ENCODE measurements around the gene COX7B2. TPM values are rescaled to one million over a fixed set of nuclear protein-coding genes. Genes with fewer than 3 reads are reported as not detected.

COX7B2 gene
- total RNA-seq, 1 donor from 2014 or later, result not detected

DNA sequence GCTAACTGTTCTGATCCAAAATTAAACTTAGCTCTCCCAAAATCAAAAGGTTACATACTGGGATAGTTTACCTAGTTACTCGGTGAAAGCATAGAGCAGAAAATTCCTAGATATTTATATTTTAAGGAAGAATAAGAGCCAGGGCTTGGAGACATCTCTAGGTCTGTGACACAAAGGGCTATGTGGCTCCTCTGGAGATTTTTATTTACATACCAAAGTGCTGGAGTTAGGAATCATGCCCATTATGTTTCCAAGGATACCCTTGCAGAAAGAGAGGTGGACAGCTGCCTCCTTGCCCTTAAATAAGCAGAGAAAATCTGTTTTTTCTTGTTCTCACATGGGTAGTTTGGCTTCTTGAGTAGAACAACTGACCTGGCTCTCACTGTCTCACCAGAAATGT, 9.0 kb downstream of the COX7B2 start:
- DNase-seq, result no peak
- intact Hi-C loops (cut with micrococcal nuclease), result no loop called here
- ATAC-seq, result no peak

DNA sequence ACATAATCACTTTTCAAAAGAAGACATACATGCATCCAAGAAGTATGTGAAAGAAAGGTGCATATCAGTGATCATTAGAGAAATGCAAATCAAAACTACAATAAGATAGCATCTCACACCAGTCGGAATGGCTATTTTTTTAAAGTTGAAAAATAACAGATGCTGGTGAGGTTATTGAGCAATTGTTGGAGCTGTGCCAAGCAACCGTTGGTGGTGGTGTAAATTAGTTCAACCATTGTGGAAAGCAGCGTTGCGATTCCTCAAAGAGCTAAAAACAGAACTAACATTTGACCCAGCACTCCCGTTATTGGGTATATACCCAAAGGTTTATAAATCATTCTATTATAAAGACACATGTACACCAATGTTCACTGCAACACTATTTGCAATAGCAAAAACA, 14.2 kb downstream of the COX7B2 start:
- intact Hi-C loops (cut with micrococcal nuclease), result no loop called here
- ATAC-seq (no peak), DNase-seq (no peak)

DNA sequence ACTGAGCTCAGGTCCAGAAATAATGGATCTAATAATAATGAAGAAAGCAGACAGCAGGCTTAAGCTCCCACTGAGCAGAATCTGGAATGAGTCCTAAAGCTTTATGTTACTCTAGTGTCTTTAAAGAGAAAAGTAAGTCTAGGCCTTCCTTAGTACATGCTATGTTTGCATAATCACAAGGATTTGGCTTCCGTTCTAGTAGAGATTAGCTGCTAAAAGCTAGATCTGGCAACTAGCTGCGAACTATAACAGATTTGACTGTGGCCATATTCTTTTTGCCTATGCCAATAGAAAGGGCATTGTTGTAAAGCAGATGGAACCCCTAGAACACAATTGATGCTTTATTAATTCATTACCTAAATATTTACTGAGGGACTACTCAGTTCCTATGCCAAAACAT, 19.0 kb downstream of the COX7B2 start:
- ATAC-seq (no peak), DNase-seq (no peak)
- intact Hi-C loops (cut with micrococcal nuclease), result no loop called here

DNA sequence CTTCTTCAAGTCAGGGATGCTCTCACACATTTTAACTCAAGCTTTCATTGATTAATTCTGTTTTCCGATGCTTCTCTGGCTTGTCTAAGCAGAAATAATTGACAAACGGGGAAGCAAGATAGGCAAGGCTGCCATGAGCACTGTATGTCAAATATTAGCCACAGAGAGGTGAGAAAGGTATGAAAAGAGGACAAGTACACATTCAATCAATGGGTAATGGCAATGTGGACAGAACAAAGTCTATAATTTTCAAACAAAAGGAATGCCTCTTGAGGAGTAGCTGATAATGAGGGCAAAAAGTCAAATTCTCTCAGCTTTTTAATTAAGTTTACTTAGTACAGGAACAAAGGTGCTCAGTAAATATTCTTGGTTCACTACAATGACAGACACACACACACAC, 19.6 kb downstream of the COX7B2 start:
- intact Hi-C loops (cut with micrococcal nuclease), result no loop called here
- no peak for ATAC-seq
- DNase-seq, result no peak

DNA sequence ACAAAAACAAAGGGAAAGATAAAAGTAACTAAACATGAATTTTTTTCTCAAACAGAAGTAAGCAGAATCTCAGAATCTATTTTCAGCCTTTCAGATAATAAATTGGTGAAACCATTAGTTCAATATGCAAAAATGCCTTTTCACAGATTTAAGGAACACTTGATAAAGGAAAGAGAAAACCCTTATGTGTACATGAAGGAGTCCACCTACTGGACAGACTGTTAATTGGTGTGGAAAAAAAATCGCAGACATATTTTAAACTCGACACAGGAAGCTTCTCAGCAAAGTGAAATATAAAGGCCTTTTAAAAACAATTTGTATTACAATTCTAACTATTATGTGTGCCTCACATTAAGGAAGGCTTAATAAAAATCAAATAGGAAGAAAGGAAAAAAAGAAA, 22.3 kb downstream of the COX7B2 start:
- no peak for DNase-seq
- ATAC-seq, result no peak
- intact Hi-C loops (cut with micrococcal nuclease), result no loop called here

DNA sequence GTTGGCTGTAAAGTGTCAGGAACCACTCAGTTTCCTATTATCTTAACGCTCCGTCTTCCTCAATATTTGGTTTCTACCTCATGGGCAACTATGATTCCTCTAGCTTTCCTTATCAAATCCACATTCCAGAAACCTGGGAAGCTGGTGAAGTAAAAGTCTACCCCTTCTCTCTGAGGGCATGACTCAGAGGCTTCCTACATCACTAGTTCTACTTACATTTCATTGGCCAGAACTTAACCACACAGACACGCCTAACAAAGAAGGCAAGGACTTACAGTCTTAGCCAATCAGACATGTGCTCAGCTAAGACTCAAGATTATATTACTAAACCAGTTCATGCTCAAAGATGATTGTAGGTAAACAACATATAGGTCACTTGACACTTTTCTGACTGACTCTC, 30.4 kb downstream of the COX7B2 start:
- DNase-seq (no peak), ATAC-seq (no peak)
- intact Hi-C loops (cut with micrococcal nuclease), result no loop called here

DNA sequence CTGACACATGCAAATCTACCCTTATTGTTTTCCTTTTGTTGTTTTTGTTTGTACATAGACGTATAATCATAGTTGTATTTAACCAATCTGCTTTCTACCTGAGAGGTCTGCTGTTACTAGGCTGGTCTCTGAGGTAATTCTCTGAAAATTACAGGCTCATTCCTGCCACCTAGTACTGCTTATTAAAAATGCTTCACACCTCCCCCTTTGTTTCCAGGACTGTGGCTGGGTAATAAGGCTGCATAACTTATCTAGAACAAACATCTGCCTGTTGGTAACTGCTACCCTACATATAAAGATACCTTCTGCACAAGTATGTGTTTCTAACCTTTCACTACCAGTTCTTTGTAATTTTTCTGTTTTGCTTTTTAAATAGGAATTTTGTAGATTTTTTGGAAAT, 34.2 kb downstream of the COX7B2 start:
- ATAC-seq (no peak), DNase-seq (no peak)
- intact Hi-C loops (cut with micrococcal nuclease), result no loop called here

DNA sequence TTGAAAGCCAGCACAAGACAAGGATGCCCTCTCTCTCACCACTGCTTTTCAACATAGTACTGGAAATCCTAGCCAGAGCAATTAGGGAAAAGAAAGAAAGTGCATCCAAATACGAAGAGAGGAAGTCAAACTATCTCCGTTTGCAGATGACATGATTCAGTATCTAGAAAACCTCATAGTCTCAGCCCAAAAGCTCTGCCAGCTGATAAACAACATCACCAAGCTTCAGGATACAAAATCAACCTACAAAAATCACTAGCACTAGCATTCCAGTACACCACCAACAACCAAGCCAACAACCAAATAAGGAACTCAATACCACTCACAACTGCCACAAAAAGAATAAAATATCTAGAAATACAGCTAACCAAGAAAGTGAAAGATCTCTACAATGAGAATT, 38.6 kb downstream of the COX7B2 start:
- intact Hi-C loops (cut with micrococcal nuclease), result no loop called here
- ATAC-seq (no peak), DNase-seq (no peak)

DNA sequence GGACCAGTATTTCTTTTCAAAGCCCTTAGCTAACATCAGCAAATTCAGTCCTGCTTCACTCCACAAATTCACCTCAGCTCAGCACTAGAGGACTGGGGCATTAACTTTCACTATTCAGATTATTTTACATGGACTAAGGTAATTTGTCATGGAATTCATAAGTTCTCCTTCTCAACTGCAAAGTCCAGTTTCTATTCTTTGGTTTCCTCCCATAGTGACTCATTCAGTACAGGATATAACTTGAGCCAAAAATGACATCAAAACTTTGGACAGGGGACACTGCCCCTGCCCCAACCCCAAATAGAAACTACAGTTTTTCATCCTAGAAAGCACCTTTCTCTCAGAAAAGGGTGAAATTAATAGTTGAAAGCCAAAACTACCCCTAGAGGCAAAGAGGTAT, 52.7 kb downstream of the COX7B2 start:
- ATAC-seq (no peak), DNase-seq (no peak)
- intact Hi-C loops (cut with micrococcal nuclease), result no loop called here

DNA sequence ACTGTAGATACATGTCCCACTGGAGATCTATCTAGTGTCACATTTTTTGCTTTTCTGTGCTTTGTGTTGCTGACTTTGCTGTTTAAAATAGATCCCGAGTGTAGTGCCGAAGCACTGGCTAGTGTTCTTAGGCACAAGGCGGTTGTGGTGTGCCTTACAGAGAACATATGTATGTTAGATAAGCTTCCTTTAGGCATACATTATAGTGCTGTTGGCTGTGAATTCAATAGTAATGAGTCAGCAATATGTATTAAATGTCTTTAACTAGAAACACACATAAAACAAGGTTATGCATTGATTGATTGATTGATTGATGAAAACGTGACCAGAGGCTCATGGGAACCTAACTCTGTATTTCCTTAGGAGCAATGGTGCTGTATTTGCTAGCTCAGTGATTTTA, 56.2 kb downstream of the COX7B2 start:
- intact Hi-C loops (cut with micrococcal nuclease), result no loop called here
- no peak for ATAC-seq

DNA sequence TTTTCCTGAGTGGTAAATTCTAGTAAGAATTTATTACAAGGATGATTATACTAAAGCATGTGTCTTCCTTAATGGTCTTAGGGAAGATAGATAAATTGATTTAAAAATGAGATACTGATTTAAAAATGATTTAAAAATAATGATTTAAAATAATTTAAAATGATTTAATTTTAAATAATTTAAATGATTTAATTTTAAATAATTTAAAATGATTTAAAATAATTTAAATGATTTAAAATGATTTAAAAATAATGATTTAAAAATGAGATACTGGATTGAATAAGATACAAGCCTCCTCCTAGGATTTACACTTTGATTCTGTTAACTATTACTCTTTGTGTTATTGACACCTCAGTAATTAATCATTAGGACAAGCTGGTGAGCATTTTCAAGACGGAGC, 59.0 kb downstream of the COX7B2 start:
- intact Hi-C loops (cut with micrococcal nuclease), result no loop called here
- DNase-seq, result no peak
- no peak for ATAC-seq

More for the DNA sequence above, 56.2 kb downstream of the COX7B2 start:
- DNase-seq, result no peak

DNA sequence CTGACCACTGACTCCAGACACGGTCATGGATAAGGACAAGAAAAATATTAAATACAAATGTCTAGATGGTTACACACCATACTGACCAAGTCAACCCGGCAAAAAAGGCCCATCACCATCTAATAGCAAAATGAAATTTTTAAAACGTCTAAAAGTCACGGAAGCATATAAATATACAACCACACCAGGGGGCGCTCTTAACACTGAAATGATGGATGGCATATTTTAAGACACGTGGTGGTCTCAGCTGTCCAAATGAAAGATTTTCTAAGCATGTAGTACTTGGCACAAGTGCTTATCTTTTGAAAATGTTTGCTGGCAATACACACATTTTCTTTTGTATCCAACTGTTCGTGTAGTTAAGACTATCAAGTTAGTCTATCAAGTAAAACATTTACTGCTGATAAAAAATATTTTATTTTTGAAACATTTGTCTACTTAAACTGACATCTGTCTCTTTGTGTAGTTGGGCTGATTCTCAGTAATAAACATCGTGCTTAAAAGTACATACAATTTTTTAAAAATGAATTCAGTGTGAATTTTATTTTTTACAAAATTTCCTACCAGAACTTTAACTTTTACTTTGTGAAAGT, 64.6 kb downstream of the COX7B2 start:
- ATAC-seq (no peak), DNase-seq (no peak)
- intact Hi-C loops (cut with micrococcal nuclease), result loop anchor here (10.0 kb wide), 2 partner anchors 190 to 280 kb away; partner anchors contain the start of gene GABRB1

DNA sequence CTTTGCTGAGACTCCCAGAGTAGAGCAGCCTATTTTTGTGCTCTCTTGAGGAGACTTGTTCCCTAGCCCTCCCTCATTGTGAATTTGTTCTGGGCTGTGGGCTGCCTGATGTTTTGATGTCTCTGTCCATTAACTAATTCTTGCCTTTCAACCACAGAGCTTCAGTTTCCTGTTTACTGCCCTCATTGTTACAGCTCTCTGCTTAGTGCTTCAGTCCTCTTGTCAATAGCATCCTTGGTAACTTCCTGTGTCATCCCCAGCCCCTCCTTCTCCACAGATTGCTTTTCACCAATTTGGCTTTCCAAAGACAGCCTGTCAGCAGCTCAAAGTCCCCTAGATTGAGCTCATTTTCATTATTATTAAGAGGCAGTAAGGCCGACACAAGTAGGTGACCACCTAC, 69.9 kb downstream of the COX7B2 start:
- no peak for DNase-seq
- no peak for ATAC-seq
- intact Hi-C loops (cut with micrococcal nuclease), result no loop called here

DNA sequence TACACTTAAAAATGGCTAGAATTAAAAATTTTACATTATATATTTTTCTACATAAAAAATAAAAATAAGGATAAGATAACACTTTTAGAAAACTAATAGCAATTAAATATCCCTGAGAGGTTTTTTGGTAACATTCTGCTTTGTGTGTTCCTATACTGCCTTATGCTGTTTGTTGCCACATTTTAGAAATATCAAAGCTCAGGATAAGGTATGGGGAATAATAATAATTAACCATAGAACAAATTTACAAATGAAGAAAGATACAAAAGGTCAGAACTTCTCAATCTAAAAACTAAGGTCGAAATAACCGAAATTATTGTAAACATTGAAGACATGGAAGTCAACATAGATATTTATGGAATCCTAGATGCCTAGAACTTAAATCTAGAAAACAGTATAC, 71.4 kb downstream of the COX7B2 start:
- DNase-seq (no peak), ATAC-seq (no peak)
- intact Hi-C loops (cut with micrococcal nuclease), result no loop called here

DNA sequence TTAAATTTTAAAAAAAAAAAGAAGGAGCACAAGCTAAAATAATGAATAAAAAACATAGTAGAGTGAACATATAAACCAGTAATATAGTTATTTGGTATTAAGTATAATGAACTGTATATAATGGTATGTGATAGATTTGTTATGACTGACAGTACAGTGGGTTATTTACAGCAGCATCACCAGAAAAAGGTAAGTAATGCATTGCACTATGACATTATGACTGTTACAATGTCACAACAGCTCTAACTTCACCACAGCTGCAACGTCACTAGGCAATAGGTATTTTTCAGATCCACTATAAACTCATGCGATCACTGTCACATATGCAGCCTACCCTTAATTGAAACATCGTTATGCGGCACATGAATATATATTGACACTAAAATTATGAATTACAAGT, 72.5 kb downstream of the COX7B2 start:
- ATAC-seq, result no peak
- no peak for DNase-seq
- intact Hi-C loops (cut with micrococcal nuclease), result no loop called here

DNA sequence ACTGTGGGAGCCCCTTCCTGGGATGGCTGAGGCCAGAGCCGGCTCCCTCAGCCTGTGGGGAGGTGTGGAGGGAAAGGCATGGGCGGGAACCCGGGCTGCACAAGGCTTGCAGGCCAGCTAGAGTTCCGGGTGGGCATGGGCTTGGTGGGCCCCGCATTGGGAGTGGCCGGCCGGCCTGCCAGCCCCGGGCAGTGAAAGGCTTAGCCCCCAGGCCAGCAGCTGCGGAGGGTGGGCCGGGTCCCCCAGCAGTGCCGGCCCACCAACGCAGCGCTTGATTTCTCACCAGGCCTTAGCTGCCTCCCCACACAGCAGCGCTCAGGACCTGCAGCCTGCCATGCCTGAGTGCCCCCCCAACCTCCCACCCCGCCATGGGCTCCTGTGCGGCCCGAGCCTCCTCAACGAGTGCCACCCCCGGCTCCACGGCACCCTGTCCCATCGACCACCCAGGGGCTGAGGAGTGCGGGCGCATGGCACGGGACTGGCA, 78.0 kb downstream of the COX7B2 start:
- intact Hi-C loops (cut with micrococcal nuclease), result no loop called here
- DNase-seq (peak; percentile 22), ATAC-seq (no peak)

DNA sequence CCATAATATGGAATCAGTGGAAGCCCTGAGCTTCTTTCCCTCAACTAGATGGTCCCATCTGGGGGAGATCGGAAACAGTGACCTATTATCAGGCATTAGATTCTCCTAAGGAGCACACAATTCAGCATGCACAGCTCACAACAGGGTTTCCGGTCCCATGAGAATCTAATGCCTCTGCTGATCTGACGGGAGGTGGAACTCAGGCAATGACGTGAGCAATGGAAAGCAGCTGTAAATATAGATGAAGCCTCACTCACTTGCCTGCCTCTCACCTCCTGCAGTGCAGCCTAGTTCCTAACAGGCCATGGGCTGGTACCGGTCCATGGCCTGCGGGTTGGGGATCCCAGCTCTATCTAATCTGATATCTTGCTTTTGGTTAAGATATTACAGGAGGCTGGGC, 88.9 kb downstream of the COX7B2 start:
- ATAC-seq (no peak), DNase-seq (no peak)
- intact Hi-C loops (cut with micrococcal nuclease), result no loop called here

DNA sequence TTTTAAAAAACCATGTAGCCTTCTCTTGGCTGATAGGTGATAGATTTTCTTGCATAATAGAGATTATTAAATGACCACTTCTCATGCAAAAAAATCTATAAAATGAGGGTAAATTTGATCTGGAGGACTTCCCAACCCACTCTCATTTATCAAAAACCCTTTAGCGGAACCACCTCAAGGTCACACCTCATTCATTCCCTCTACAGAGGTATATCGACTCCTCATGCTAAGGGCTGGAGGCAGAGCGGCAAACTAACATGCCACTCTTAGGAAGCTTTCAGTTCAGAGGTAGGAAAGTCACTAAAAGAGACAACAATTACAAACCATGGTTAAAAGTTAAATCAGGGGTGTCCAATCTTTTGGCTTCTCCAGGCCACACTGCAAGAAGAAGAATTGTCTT, 90.0 kb downstream of the COX7B2 start:
- intact Hi-C loops (cut with micrococcal nuclease), result no loop called here

DNA sequence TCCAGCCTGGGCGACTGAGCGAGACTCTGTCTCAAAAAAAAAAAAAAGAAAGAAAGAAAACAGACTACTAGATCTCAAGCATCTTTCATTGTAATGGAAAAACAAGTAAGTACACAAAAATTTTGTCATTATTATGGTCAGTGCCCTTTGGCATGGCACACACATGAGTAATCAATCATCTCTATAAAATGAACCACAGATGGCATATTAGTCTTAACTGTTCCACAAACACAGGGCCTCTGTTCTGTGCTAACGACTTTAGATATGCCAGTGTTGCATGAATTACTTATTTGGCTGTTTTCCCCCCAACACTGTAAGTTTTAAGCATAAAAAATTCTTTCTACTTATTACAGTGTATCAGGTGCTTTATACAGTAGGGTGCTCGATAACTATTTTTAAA, 90.4 kb downstream of the COX7B2 start:
- ATAC-seq, result no peak
- no peak for DNase-seq
- intact Hi-C loops (cut with micrococcal nuclease), result no loop called here

More for the DNA sequence above, 90.0 kb downstream of the COX7B2 start:
- ATAC-seq, result no peak
- DNase-seq, result no peak

DNA sequence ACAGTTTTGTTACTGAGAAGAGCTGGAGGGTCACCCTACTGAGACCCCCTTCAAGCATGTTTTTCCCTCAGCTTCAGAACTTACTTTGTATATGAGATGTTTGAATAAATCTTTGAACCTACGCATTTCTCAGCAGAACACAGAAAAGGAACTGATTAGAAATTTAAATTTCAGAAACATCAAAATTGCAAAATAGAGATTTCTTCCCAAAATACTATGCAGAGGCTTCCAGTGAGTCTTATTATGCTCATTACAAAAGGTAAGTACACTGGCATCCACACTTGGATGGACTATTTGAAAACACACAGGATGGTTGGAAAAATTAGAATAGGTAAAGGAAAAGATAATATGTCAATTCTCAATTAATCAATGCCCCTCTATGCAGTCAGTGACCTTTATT, 91.2 kb downstream of the COX7B2 start:
- intact Hi-C loops (cut with micrococcal nuclease), result no loop called here
- ATAC-seq (no peak), DNase-seq (no peak)

DNA sequence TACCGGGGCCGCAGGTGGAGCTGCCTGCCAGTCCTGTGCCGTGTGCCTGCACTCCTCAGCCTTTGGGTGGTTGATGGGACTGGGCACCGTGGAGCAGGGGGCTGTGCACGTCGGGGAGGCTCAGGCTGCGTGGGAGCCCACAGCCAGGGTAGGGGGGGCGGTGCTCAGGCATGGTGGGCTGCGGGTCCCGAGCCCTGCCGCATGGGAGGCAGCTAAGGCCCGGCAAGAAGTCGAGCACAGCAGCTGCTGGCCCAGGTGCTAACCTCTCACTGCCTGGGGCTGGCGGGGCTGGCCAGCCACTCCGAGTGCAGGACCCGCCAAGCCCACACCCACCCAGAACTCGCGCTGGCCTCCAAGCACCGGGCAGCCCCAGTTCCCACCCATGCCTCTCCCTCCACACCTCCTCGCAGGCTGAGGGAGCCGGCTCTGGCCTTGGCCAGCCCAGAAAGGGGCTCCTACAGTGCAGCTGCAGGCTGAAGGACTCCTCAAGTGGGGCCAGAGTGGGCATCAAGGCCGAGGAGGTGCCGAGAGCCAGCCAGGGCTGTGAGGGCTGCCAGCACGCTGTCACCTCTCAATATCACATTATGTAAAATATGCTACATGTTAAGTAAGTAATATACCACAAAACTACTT, 104.1 kb downstream of the COX7B2 start:
- intact Hi-C loops (cut with micrococcal nuclease), result no loop called here
- DNase-seq, result no peak
- ATAC-seq, result no peak
